BE2C (cell line): ENCODE results near the gene PALM.

Source experiments
- DNase-seq: peaks from one replicate; pipeline ENCODE4 v3.0.0-alpha.2; 2020
- H3K27me3 ChIP-seq: fragments of 250-450 bp; sonication (Bioruptor Pico); 2 replicates; pipeline ENCODE4 v1.5.1; 2020; ENCODE audit warnings: mild to moderate bottlenecking
- H3K36me3 ChIP-seq: fragments of 250-450 bp; sonication (Bioruptor Pico); 2 replicates; pipeline ENCODE4 v1.5.1; 2020; ENCODE audit warnings: mild to moderate bottlenecking
- H3K4me1 ChIP-seq: fragments of 250-450 bp; sonication (Bioruptor Pico); 2 replicates; pipeline ENCODE4 v1.5.1; 2020
- H3K4me3 ChIP-seq: 2 replicates; pipeline ENCODE4 v1.5.1; 2011; ENCODE audit warnings: low read depth, low read length
- H3K9me3 ChIP-seq: fragments of 250-450 bp; sonication (Bioruptor Pico); 2 replicates; pipeline ENCODE4 v1.5.1; 2020
- CTCF ChIP-seq: IDR thresholded peaks from 2 replicates; pipeline ENCODE4 v1.5.1; 2012; ENCODE audit warnings: mild to moderate bottlenecking, low read depth, low read length

PALM gene

GRCh38 chr19:782185-782877 is 73.6 kb downstream of the PALM start:
- DNase-seq = no peak
- no peaks in the 10 kb centered on the region for H3K27me3 ChIP-seq
- H3K4me1 ChIP-seq = no peaks in the 10 kb centered on the region
- H3K9me3 ChIP-seq = no peaks in the 10 kb centered on the region
- TF ChIP-seq CTCF = no peak
- no peaks in the 10 kb centered on the region for H3K36me3 ChIP-seq
- no peak overlapping the region for H3K4me3 ChIP-seq

GRCh38 chr19:782878-783668 is 74.3 kb downstream of the PALM start:
- no peak for TF ChIP-seq CTCF
- Histone ChIP-seq H3K4me1 (no peaks in the 10 kb centered on the region), H3K27me3 (no peaks in the 10 kb centered on the region), H3K36me3 (no peaks in the 10 kb centered on the region), H3K4me3 (no peak overlapping the region), H3K9me3 (no peaks in the 10 kb centered on the region)
- no peak for DNase-seq

GRCh38 chr19:784541-784940 is 75.8 kb downstream of the PALM start:
- DNase-seq = no peak
- Histone ChIP-seq H3K4me1 (peaks cover 11% of the 10 kb centered on the region), H3K27me3 (no peaks in the 10 kb centered on the region), H3K4me3 (no peak overlapping the region), H3K36me3 (no peaks in the 10 kb centered on the region), H3K9me3 (no peaks in the 10 kb centered on the region)
- no peak for TF ChIP-seq CTCF

GRCh38 chr19:787536-787935 is 78.8 kb downstream of the PALM start:
- no peak for TF ChIP-seq CTCF
- Histone ChIP-seq H3K36me3 (no peaks in the 10 kb centered on the region), H3K4me3 (no peak overlapping the region), H3K27me3 (no peaks in the 10 kb centered on the region), H3K9me3 (no peaks in the 10 kb centered on the region), H3K4me1 (peaks cover 13% of the 10 kb centered on the region)
- no peak for DNase-seq

GRCh38 chr19:788686-788982 is 79.9 kb downstream of the PALM start:
- Histone ChIP-seq H3K4me3 (no peak overlapping the region), H3K27me3 (no peaks in the 10 kb centered on the region), H3K9me3 (no peaks in the 10 kb centered on the region), H3K4me1 (peaks cover 13% of the 10 kb centered on the region), H3K36me3 (no peaks in the 10 kb centered on the region)
- TF ChIP-seq CTCF = no peak
- DNase-seq = no peak

GRCh38 chr19:788983-789700 is 80.4 kb downstream of the PALM start:
- peak; percentile 51 for DNase-seq
- Histone ChIP-seq H3K4me3 (peak overlapping the region; percentile 4), H3K27me3 (no peaks in the 10 kb centered on the region), H3K36me3 (no peaks in the 10 kb centered on the region), H3K9me3 (no peaks in the 10 kb centered on the region), H3K4me1 (peaks cover 13% of the 10 kb centered on the region)
- no peak for TF ChIP-seq CTCF
